Measurements from ENCODE around the gene HOXC6. TPM values are rescaled to one million over a fixed set of nuclear protein-coding genes. Genes with fewer than 3 reads are reported as not detected.

Gene HOXC6
- total RNA-seq, 1 donor: 7.2 TPM

DNA sequence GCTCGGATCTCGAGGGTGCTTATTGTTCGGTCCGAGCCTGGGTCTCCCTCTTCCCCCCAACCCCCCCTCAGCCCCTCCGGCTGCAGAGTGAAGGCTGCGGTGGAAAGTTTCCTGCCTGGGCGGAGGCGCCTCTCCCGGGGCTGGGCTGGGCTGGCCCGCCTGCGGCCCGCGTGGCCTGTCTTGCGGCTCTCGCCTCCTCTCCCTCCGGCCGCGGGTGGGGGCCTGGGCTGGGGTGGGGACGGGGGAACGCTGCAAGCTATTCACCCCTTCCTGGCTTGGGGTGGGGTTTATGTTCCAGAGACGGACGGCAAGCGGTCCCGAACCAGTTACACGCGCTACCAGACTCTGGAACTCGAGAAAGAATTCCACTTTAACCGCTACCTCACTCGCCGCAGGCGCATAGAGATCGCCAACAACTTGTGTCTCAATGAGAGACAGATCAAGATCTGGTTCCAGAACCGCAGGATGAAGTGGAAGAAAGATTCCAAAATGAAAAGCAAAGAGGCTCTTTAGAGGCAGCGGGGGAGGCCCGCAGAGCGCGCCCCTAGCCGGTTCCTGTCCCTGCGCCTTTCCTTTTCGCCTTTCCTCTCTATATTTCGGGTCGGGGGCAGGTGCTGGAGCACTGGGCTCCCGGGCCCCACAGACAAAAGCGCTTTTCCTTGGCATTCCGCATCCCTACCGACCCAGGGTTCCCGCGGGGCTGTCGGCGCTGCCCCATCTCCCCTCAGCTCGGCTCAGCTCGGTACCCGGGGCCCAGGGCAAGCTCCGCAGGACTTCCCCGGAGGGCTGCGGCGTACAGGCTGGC is 5.9 kb downstream of the HOXC6 start:
- peaks cover 36% of the 10 kb centered on the region for H3K79me2 ChIP-seq (ENCODE audit: insufficient read depth, low read length)
- TF ChIP-seq, protein P1, sequence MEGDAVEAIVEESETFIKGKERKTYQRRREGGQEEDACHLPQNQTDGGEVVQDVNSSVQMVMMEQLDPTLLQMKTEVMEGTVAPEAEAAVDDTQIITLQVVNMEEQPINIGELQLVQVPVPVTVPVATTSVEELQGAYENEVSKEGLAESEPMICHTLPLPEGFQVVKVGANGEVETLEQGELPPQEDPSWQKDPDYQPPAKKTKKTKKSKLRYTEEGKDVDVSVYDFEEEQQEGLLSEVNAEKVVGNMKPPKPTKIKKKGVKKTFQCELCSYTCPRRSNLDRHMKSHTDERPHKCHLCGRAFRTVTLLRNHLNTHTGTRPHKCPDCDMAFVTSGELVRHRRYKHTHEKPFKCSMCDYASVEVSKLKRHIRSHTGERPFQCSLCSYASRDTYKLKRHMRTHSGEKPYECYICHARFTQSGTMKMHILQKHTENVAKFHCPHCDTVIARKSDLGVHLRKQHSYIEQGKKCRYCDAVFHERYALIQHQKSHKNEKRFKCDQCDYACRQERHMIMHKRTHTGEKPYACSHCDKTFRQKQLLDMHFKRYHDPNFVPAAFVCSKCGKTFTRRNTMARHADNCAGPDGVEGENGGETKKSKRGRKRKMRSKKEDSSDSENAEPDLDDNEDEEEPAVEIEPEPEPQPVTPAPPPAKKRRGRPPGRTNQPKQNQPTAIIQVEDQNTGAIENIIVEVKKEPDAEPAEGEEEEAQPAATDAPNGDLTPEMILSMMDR (IDR thresholded peaks at IDR 0.05; ENCODE audit: extremely low read depth, low read depth, low read length): no peak
- no peak overlapping the region for H3K27ac ChIP-seq (ENCODE audit: low read depth, low read length)
- H3K4me3 ChIP-seq (ENCODE audit: insufficient read depth, low read length): peak overlapping the region; percentile 74
- peaks cover 29% of the 10 kb centered on the region for H3K4me1 ChIP-seq (ENCODE audit: insufficient read depth, low read length)
- no peak overlapping the region for H2AFZ ChIP-seq (ENCODE audit: low read length)
- peaks cover 5% of the 10 kb centered on the region for H3K36me3 ChIP-seq (ENCODE audit: insufficient read depth, low read length)
- no peaks in the 10 kb centered on the region for H3K27me3 ChIP-seq (ENCODE audit: insufficient read depth, low read length)
- H4K20me1 ChIP-seq (ENCODE audit: insufficient read depth, low read length): peaks cover 50% of the 10 kb centered on the region
- H3K4me2 ChIP-seq (ENCODE audit: insufficient read depth, low read length): peak overlapping the region; percentile 88
- no peaks in the 10 kb centered on the region for H3K9me3 ChIP-seq (ENCODE audit: low read depth, low read length)
- peak; percentile 95 for DNase-seq (ENCODE audit: insufficient read length, low spot score, missing footprints)

DNA sequence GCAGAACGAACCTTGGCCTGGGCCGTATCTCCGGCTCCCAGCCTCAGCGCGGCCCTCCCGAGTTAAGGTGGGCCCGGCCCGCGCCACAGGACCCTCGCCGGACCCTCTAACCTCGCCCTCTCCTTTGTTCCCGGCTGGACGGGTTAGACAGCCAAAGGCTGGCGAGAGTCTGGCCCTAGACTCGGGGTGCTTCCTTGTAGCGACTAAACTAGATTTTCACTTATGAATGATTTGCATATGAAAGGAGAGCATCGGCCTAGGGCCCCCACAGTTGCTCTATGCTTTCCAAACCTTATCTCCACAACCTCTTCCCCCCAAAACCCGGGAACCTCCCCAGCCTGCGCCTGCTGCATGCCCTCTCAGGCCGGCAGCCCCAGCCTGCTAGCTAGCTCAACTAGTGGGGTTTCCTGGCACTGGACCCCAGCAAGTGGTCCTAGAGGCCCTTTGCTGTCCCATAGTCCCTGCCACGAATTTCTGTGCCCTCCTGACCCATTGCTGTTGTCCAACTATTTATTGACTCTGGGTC is 6.6 kb downstream of the HOXC6 start:
- no peaks in the 10 kb centered on the region for H3K27me3 ChIP-seq (ENCODE audit: insufficient read depth, low read length)
- TF ChIP-seq, protein P1 (IDR thresholded peaks at IDR 0.05; ENCODE audit: extremely low read depth, low read depth, low read length): no peak
- no peak overlapping the region for H2AFZ ChIP-seq (ENCODE audit: low read length)
- no peak overlapping the region for H3K4me3 ChIP-seq (ENCODE audit: insufficient read depth, low read length)
- H4K20me1 ChIP-seq (ENCODE audit: insufficient read depth, low read length): peaks cover 57% of the 10 kb centered on the region
- no peak for DNase-seq (ENCODE audit: insufficient read length, low spot score, missing footprints)
- H3K4me1 ChIP-seq (ENCODE audit: insufficient read depth, low read length): peaks cover 35% of the 10 kb centered on the region
- H3K27ac ChIP-seq (ENCODE audit: low read depth, low read length): no peak overlapping the region
- H3K36me3 ChIP-seq (ENCODE audit: insufficient read depth, low read length): peaks cover 2% of the 10 kb centered on the region
- H3K4me2 ChIP-seq (ENCODE audit: insufficient read depth, low read length): no peak overlapping the region
- no peaks in the 10 kb centered on the region for H3K9me3 ChIP-seq (ENCODE audit: low read depth, low read length)
- H3K79me2 ChIP-seq (ENCODE audit: insufficient read depth, low read length): peaks cover 30% of the 10 kb centered on the region

DNA sequence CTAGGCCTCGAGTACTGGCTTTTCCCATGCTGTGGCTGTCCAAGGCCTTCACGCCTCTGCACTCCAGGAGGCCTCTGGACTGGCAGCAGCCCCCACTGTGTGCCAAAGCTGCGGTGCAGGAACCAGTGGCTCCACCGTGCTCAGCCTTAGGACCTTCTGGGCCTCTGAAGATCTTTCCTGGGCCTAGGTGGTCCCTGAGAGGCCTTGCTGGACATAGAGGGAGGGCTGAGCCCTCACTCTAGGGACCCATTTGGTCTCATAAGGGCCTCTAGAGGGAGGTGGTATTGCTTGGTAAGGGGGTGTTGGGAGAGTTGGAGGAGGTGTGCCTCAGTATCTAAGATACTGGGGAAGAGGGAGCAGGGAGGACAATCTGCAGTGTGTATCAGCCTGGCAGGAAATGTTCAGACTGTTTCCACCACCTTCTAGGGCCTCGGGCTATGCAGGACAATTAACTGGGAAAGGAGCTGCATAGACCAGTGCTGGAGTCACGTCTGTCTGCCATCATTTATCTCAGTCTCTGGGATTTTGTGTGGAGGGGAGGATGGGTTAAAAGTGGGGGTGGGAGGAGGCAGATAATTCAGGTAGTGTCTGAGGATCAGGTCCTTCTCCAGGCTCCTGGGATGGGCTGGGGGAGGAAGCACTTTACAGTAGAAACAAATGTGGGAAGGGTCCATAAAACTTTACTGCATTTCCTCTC is 7.5 kb downstream of the HOXC6 start:
- Histone ChIP-seq H3K27ac (ENCODE audit: low read depth, low read length) (no peak overlapping the region), H3K9me3 (ENCODE audit: low read depth, low read length) (no peaks in the 10 kb centered on the region), H2AFZ (ENCODE audit: low read length) (no peak overlapping the region), H4K20me1 (ENCODE audit: insufficient read depth, low read length) (peaks cover 64% of the 10 kb centered on the region), H3K36me3 (ENCODE audit: insufficient read depth, low read length) (no peaks in the 10 kb centered on the region), H3K27me3 (ENCODE audit: insufficient read depth, low read length) (no peaks in the 10 kb centered on the region), H3K4me3 (ENCODE audit: insufficient read depth, low read length) (no peak overlapping the region), H3K4me2 (ENCODE audit: insufficient read depth, low read length) (no peak overlapping the region), H3K79me2 (ENCODE audit: insufficient read depth, low read length) (peaks cover 27% of the 10 kb centered on the region), H3K4me1 (ENCODE audit: insufficient read depth, low read length) (peaks cover 36% of the 10 kb centered on the region)
- TF ChIP-seq, protein P1 (IDR thresholded peaks at IDR 0.05; ENCODE audit: extremely low read depth, low read depth, low read length): no peak
- no peak for DNase-seq (ENCODE audit: insufficient read length, low spot score, missing footprints)
